Mammary epithelial cell (primary cell): ENCODE data around the gene PLEKHA5.

Experiments
- EZH2 ChIP-seq: IDR thresholded peaks from 2 replicates; pipeline ENCODE4 v1.6.1; 2012; ENCODE audit warnings: low read length, inconsistent platforms, borderline replicate concordance
- TF ChIP-seq, protein P1 (sequence below), 2 donors: IDR thresholded peaks in 1 of 2; conservative IDR thresholded peaks in 1 of 2; 2 replicates each; pipeline ENCODE4 v1.5.1; 2011 to 2012; ENCODE audit warnings: inconsistent platforms in 2 of 2, low read length in 2 of 2, mild to moderate bottlenecking in 2 of 2, control low read depth in 1 of 2, low read depth in 1 of 2; ENCODE audit not compliant: insufficient read depth in 1 of 2; ENCODE audit errors: extremely low read depth in 1 of 2

GRCh38 chr12:19285793-19286448, 156.4 kb downstream of the PLEKHA5 start:
- TF ChIP-seq, protein P1, sequence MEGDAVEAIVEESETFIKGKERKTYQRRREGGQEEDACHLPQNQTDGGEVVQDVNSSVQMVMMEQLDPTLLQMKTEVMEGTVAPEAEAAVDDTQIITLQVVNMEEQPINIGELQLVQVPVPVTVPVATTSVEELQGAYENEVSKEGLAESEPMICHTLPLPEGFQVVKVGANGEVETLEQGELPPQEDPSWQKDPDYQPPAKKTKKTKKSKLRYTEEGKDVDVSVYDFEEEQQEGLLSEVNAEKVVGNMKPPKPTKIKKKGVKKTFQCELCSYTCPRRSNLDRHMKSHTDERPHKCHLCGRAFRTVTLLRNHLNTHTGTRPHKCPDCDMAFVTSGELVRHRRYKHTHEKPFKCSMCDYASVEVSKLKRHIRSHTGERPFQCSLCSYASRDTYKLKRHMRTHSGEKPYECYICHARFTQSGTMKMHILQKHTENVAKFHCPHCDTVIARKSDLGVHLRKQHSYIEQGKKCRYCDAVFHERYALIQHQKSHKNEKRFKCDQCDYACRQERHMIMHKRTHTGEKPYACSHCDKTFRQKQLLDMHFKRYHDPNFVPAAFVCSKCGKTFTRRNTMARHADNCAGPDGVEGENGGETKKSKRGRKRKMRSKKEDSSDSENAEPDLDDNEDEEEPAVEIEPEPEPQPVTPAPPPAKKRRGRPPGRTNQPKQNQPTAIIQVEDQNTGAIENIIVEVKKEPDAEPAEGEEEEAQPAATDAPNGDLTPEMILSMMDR (conservative IDR thresholded peaks at IDR 0.05 in 1 of 2, IDR thresholded peaks at IDR 0.05 in 1 of 2; ENCODE audit: extremely low read depth in 1 of 2, insufficient read depth in 1 of 2, low read depth in 1 of 2, low read length in 2 of 2) = no peak
- TF ChIP-seq EZH2 = no peak
